RWPE2 (cell line): Measurements from ENCODE around the gene EGFR.

Experiments
- ATAC-seq: fragments of 200-7000 bp; cut with Tn5 transposase; 3 replicates; pipeline ENCODE4 v1.9.1; 2021; ENCODE audit warnings: low read depth
- DNase-seq: peaks from one replicate; pipeline ENCODE4 v3.0.0-alpha.2; 2020; ENCODE audit warnings: low spot score
- H3K27ac ChIP-seq: fragments of 450-650 bp; 2 replicates; pipeline ENCODE4 v1.5.1; 2017; ENCODE audit warnings: mild to moderate bottlenecking; ENCODE audit not compliant: poor library complexity, severe bottlenecking
- H3K27me3 ChIP-seq: fragments of 250-450 bp; sonication (Bioruptor Pico); 2 replicates; pipeline ENCODE4 v1.5.1; 2021; ENCODE audit warnings: mild to moderate bottlenecking, moderate library complexity; ENCODE audit not compliant: insufficient read depth, poor library complexity, severe bottlenecking
- H3K36me3 ChIP-seq: fragments of 250-450 bp; sonication (Bioruptor Pico); 2 replicates; pipeline ENCODE4 v1.5.1; 2020; ENCODE audit warnings: low read depth, mild to moderate bottlenecking, moderate library complexity
- H3K4me1 ChIP-seq: fragments of 250-450 bp; sonication (Bioruptor Pico); 2 replicates; pipeline ENCODE4 v1.5.1; 2021; ENCODE audit warnings: mild to moderate bottlenecking, moderate library complexity; ENCODE audit not compliant: insufficient read depth, poor library complexity, severe bottlenecking
- H3K4me3 ChIP-seq: fragments of 250-450 bp; sonication (Bioruptor Pico); 2 replicates; pipeline ENCODE4 v1.5.1; 2021; ENCODE audit warnings: mild to moderate bottlenecking, moderate library complexity; ENCODE audit not compliant: severe bottlenecking
- H3K9me3 ChIP-seq: fragments of 250-450 bp; sonication (Bioruptor Pico); 2 replicates; pipeline ENCODE4 v1.5.1; 2021; ENCODE audit warnings: mild to moderate bottlenecking, moderate library complexity; ENCODE audit not compliant: severe bottlenecking
- TF ChIP-seq, protein P1 (sequence below): fragments of 450-650 bp; IDR thresholded peaks from one replicate; pipeline ENCODE4 v1.5.1; 2017; ENCODE audit warnings: mild to moderate bottlenecking, moderate library complexity; ENCODE audit not compliant: poor library complexity, severe bottlenecking

Gene EGFR

DNA sequence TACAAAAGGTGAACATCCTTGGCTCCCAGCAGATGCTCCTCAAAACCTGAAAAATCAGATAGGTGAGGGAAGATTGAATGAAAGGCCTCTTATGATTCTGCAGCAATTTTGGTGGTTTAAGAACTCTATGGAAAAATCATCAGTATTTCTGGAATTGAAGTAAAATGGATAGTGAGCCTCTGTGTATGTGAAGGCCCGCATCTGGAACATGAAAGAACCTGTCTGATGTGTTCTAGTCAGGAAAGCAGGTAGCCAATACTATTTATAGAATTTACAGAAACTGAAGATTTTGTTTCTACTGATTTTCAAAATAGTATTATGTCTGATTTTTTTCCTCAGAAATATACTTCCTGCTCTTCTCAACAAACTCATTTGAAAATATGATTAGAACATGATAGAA, 37.3 kb downstream of the EGFR start:
- H3K4me3 ChIP-seq: no peak overlapping the region
- H3K27ac ChIP-seq: peak overlapping the region; percentile 96
- no peaks in the 10 kb centered on the region for H3K9me3 ChIP-seq
- DNase-seq (no peak), ATAC-seq (no peak)
- peaks cover 88% of the 10 kb centered on the region for H3K36me3 ChIP-seq
- no peaks in the 10 kb centered on the region for H3K27me3 ChIP-seq
- TF ChIP-seq, protein P1, sequence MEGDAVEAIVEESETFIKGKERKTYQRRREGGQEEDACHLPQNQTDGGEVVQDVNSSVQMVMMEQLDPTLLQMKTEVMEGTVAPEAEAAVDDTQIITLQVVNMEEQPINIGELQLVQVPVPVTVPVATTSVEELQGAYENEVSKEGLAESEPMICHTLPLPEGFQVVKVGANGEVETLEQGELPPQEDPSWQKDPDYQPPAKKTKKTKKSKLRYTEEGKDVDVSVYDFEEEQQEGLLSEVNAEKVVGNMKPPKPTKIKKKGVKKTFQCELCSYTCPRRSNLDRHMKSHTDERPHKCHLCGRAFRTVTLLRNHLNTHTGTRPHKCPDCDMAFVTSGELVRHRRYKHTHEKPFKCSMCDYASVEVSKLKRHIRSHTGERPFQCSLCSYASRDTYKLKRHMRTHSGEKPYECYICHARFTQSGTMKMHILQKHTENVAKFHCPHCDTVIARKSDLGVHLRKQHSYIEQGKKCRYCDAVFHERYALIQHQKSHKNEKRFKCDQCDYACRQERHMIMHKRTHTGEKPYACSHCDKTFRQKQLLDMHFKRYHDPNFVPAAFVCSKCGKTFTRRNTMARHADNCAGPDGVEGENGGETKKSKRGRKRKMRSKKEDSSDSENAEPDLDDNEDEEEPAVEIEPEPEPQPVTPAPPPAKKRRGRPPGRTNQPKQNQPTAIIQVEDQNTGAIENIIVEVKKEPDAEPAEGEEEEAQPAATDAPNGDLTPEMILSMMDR: no peak
- H3K4me1 ChIP-seq: peaks cover 86% of the 10 kb centered on the region

DNA sequence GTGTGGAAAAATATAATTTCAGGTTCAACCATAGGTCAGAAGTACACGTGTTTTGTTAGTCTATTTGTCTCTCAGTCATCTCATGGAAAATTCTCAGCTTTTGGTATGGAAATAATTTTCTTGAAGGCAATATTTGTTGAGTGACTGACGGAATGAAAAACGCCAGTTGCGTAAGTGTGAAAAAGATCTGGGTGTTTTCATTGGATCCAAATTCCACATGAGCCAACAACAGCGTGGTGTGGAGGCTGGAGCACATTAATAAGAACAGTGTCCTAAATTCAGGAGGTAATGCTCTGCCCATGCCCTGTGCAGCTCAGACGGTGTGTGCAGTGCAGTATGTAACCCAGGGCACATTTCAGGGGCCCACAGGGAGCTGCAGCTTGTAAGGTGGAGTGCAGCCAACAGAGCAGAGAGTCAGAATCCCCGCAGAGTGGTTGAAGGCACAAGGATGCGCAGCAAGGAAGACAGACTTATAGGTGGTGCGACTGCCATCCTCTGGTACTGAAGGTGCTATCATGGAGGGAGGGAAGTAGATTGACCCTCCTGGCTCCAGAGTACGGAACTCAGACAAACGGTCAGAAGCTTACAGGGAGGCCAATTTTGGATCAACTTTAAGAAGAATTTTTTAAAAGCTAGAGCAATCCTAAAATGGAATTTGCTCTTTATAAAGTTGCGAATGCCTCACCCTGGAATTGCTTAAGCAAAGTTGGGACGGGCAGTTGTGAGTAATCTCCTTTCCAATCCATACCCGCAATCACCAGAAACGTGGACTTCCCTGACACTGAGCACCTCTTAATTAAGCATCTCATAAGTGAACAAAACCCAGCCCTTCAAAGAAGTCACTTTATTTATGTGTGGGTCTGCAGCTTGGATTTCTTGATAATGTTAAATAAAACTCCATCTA, 38.0 kb downstream of the EGFR start:
- TF ChIP-seq, protein P1: no peak
- DNase-seq: no peak
- peak overlapping the region; percentile 96 for H3K27ac ChIP-seq
- H3K36me3 ChIP-seq: peaks cover 91% of the 10 kb centered on the region
- H3K9me3 ChIP-seq: no peaks in the 10 kb centered on the region
- H3K4me3 ChIP-seq: no peak overlapping the region
- H3K4me1 ChIP-seq: peaks cover 86% of the 10 kb centered on the region
- no peak for ATAC-seq
- H3K27me3 ChIP-seq: no peaks in the 10 kb centered on the region

DNA sequence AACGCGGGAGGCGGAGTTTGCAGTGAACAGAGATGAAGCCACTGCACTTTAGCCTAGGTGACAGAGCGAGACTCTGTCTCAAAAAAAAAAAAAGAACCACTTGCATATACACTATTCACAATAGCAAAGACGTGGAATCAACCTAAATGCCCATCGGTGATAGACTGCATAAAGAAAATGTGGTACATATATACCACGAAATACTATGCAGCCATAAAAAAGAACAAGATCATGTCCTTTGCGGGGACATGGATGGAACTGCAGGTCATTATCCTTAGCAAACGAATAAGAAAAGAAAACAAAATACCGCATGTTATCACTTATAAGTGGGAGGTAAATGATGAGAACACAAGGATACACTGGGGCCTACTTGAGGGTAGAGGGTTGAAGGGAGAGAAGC, 39.5 kb downstream of the EGFR start:
- Histone ChIP-seq H3K27me3 (no peaks in the 10 kb centered on the region), H3K4me1 (peaks cover 86% of the 10 kb centered on the region)
- no peak for ATAC-seq

DNA sequence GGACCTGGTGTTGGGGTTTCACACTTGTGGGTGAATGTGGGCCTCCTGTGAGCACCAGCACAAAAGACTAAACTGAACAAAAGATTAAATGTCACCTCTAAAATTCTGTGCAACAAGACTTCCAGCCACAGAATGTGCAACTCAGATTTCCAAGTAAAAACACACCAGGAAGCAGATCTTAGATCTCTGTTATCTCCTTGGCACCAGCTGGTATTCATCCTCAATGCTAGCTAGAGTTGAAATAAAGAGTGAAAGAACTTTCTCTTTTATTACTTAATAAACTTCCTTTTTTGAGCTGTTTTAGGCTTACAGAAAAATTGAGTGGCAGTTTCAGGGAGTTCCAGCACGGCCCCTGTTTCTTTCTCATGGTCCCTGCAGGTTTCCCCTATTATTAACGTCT, 40.2 kb downstream of the EGFR start:
- H3K4me3 ChIP-seq: no peak overlapping the region
- H3K9me3 ChIP-seq: no peaks in the 10 kb centered on the region
- peak overlapping the region; percentile 96 for H3K27ac ChIP-seq
- peaks cover 88% of the 10 kb centered on the region for H3K4me1 ChIP-seq
- no peaks in the 10 kb centered on the region for H3K27me3 ChIP-seq
- ATAC-seq: no peak
- TF ChIP-seq, protein P1: no peak
- DNase-seq: no peak
- peaks cover 100% of the 10 kb centered on the region for H3K36me3 ChIP-seq

More for the DNA sequence above, 39.5 kb downstream of the EGFR start:
- peak overlapping the region; percentile 96 for H3K27ac ChIP-seq
- TF ChIP-seq, protein P1: no peak
- no peak for DNase-seq
- peaks cover 94% of the 10 kb centered on the region for H3K36me3 ChIP-seq
- no peaks in the 10 kb centered on the region for H3K9me3 ChIP-seq
- H3K4me3 ChIP-seq: no peak overlapping the region

DNA sequence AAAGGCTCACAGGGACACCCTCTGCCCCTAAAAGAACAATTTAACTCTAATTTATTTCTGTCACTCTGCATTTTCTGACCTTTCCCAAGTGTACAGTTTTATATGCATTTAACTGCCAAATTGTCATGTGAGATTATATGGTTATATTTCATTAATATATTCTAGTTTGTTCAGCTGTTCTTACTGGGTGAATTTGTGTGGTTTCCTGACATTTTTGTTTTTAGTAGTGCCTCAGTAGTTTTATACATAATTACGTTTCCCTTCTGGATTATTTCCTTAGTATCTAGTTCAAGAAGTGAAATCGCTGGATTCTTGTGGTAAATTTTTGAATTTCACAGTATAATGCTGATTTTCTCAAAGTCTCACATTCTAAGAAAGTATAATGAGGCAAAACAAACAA, 41.3 kb downstream of the EGFR start:
- H3K9me3 ChIP-seq: no peaks in the 10 kb centered on the region
- TF ChIP-seq, protein P1: no peak
- no peak for ATAC-seq
- H3K4me3 ChIP-seq: no peak overlapping the region
- DNase-seq: no peak
- peaks cover 98% of the 10 kb centered on the region for H3K36me3 ChIP-seq
- H3K4me1 ChIP-seq: peaks cover 88% of the 10 kb centered on the region
- H3K27ac ChIP-seq: peak overlapping the region; percentile 96
- H3K27me3 ChIP-seq: no peaks in the 10 kb centered on the region
